Liver (tissue), 3 donors: ENCODE data around the gene GMEB2.

Experiments used
- GABPA ChIP-seq, 2 donors: IDR thresholded peaks in 1 of 2; conservative IDR thresholded peaks in 1 of 2; 2 replicates each; pipeline ENCODE4 v1.6.1; 2016; ENCODE audit warnings: antibody characterized with exemption in 2 of 2, mild to moderate bottlenecking in 1 of 2, moderate library complexity in 1 of 2
- HNF4A ChIP-seq, 2 donors: conservative IDR thresholded peaks; 2 replicates each; pipeline ENCODE4 v1.6.1; 2016; ENCODE audit warnings: antibody characterized with exemption in 2 of 2, mild to moderate bottlenecking in 2 of 2
- HNF4G ChIP-seq: IDR thresholded peaks from 2 replicates; pipeline ENCODE4 v1.6.1; 2016; ENCODE audit warnings: antibody characterized with exemption
- JUND ChIP-seq, 2 donors: IDR thresholded peaks; 2 replicates each; pipeline ENCODE4 v1.6.1; 2016; ENCODE audit warnings: antibody characterized with exemption in 2 of 2
- RAD21 ChIP-seq, 2 donors: IDR thresholded peaks; 2 replicates each; pipeline ENCODE4 v1.6.1; 2016; ENCODE audit warnings: antibody characterized with exemption in 2 of 2, mild to moderate bottlenecking in 2 of 2
- RXRA ChIP-seq, 2 donors: IDR thresholded peaks; 2 replicates each; pipeline ENCODE4 v1.6.1; 2017 to 2018; ENCODE audit warnings: antibody characterized with exemption in 2 of 2, mild to moderate bottlenecking in 1 of 2
- SP1 ChIP-seq: IDR thresholded peaks from 2 replicates; pipeline ENCODE4 v1.6.1; 2018; ENCODE audit warnings: antibody characterized with exemption, mild to moderate bottlenecking
- TAF1 ChIP-seq: conservative IDR thresholded peaks from 2 replicates; pipeline ENCODE4 v1.6.1; 2016; ENCODE audit warnings: antibody characterized with exemption, mild to moderate bottlenecking
- YY1 ChIP-seq: IDR thresholded peaks from 2 replicates; pipeline ENCODE4 v1.6.1; 2016; ENCODE audit warnings: antibody characterized with exemption, mild to moderate bottlenecking
- TF ChIP-seq, protein P1 (sequence below): fragments of 150-350 bp; IDR thresholded peaks from 2 replicates; pipeline ENCODE4 v1.5.1; 2017; ENCODE audit warnings: improper control_type of control experiment, low read depth, low read length; ENCODE audit not compliant: missing input control
- TF ChIP-seq, protein P2 (sequence below): IDR thresholded peaks from 2 replicates; pipeline ENCODE4 v1.6.1; 2016; ENCODE audit warnings: antibody characterized with exemption
- TF ChIP-seq, protein P3 (sequence below): IDR thresholded peaks from 2 replicates; pipeline ENCODE4 v1.6.1; 2016; ENCODE audit warnings: antibody characterized with exemption
- TF ChIP-seq, protein P4 (sequence below): IDR thresholded peaks from 2 replicates; pipeline ENCODE4 v1.6.1; 2016; ENCODE audit warnings: antibody characterized with exemption
- TF ChIP-seq, protein P5 (sequence below): IDR thresholded peaks from 2 replicates; pipeline ENCODE4 v1.6.1; 2016; ENCODE audit warnings: antibody characterized with exemption, mild to moderate bottlenecking
- donor health status: healthy.
- donor health status: healthy.

DNA sequence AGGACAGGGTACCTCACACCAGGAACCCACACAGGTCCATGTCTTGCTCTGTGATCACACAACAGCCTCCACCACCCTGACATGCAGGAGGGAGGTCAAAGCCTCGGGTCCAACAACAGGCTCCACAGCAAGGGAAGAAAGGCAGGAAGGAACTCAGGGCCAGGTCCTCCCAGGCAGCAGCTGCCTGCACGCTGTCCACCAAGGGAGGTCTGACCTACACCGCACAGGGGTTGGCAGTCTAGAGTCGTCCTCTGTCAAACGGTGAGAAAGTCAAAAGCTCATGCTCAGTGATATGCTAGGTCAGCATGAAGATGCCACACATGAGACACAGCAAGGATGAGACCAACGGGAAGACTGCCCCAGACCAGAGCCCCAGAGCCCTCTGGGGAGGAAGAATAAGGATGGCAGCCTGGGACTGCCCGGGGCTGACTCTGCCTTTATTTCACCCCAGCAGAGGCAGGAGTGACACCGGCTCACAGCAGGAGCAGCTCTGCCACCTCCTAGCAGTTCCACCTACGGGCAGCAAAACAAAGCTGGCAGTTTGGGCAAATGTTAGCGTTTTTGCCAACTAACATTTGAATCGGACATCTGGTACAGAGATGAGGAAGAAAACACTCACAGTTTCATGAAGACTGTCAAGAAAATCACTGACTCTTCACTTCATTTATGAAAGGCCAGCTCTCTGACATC is 8.5 kb downstream of the GMEB2 start:
- TF ChIP-seq YY1 = no peak
- TF ChIP-seq, protein P1, sequence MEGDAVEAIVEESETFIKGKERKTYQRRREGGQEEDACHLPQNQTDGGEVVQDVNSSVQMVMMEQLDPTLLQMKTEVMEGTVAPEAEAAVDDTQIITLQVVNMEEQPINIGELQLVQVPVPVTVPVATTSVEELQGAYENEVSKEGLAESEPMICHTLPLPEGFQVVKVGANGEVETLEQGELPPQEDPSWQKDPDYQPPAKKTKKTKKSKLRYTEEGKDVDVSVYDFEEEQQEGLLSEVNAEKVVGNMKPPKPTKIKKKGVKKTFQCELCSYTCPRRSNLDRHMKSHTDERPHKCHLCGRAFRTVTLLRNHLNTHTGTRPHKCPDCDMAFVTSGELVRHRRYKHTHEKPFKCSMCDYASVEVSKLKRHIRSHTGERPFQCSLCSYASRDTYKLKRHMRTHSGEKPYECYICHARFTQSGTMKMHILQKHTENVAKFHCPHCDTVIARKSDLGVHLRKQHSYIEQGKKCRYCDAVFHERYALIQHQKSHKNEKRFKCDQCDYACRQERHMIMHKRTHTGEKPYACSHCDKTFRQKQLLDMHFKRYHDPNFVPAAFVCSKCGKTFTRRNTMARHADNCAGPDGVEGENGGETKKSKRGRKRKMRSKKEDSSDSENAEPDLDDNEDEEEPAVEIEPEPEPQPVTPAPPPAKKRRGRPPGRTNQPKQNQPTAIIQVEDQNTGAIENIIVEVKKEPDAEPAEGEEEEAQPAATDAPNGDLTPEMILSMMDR = no peak
- no peak for TF ChIP-seq JUND (IDR thresholded peaks at IDR 0.05)
- TF ChIP-seq TAF1 = no peak
- TF ChIP-seq, protein P2, sequence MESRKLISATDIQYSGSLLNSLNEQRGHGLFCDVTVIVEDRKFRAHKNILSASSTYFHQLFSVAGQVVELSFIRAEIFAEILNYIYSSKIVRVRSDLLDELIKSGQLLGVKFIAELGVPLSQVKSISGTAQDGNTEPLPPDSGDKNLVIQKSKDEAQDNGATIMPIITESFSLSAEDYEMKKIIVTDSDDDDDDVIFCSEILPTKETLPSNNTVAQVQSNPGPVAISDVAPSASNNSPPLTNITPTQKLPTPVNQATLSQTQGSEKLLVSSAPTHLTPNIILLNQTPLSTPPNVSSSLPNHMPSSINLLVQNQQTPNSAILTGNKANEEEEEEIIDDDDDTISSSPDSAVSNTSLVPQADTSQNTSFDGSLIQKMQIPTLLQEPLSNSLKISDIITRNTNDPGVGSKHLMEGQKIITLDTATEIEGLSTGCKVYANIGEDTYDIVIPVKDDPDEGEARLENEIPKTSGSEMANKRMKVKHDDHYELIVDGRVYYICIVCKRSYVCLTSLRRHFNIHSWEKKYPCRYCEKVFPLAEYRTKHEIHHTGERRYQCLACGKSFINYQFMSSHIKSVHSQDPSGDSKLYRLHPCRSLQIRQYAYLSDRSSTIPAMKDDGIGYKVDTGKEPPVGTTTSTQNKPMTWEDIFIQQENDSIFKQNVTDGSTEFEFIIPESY = no peak
- TF ChIP-seq, protein P3, sequence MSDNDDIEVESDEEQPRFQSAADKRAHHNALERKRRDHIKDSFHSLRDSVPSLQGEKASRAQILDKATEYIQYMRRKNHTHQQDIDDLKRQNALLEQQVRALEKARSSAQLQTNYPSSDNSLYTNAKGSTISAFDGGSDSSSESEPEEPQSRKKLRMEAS = no peak
- no peak for TF ChIP-seq HNF4A (conservative IDR thresholded peaks at IDR 0.05)
- TF ChIP-seq, protein P4, sequence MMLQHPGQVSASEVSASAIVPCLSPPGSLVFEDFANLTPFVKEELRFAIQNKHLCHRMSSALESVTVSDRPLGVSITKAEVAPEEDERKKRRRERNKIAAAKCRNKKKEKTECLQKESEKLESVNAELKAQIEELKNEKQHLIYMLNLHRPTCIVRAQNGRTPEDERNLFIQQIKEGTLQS = no peak
- no peak for TF ChIP-seq GABPA (IDR thresholded peaks at IDR 0.05 in 1 of 2, conservative IDR thresholded peaks at IDR 0.05 in 1 of 2)
- no peak for TF ChIP-seq HNF4G
- TF ChIP-seq, protein P5, sequence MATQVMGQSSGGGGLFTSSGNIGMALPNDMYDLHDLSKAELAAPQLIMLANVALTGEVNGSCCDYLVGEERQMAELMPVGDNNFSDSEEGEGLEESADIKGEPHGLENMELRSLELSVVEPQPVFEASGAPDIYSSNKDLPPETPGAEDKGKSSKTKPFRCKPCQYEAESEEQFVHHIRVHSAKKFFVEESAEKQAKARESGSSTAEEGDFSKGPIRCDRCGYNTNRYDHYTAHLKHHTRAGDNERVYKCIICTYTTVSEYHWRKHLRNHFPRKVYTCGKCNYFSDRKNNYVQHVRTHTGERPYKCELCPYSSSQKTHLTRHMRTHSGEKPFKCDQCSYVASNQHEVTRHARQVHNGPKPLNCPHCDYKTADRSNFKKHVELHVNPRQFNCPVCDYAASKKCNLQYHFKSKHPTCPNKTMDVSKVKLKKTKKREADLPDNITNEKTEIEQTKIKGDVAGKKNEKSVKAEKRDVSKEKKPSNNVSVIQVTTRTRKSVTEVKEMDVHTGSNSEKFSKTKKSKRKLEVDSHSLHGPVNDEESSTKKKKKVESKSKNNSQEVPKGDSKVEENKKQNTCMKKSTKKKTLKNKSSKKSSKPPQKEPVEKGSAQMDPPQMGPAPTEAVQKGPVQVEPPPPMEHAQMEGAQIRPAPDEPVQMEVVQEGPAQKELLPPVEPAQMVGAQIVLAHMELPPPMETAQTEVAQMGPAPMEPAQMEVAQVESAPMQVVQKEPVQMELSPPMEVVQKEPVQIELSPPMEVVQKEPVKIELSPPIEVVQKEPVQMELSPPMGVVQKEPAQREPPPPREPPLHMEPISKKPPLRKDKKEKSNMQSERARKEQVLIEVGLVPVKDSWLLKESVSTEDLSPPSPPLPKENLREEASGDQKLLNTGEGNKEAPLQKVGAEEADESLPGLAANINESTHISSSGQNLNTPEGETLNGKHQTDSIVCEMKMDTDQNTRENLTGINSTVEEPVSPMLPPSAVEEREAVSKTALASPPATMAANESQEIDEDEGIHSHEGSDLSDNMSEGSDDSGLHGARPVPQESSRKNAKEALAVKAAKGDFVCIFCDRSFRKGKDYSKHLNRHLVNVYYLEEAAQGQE = no peak
- no peak for TF ChIP-seq RXRA (IDR thresholded peaks at IDR 0.05)
- no peak for TF ChIP-seq RAD21 (IDR thresholded peaks at IDR 0.05)
- no peak for TF ChIP-seq SP1
